Measurements from ENCODE around the gene PLA2G4B. TPM values are rescaled to one million over a fixed set of nuclear protein-coding genes. Genes with fewer than 3 reads are reported as not detected.

PLA2G4B gene
- total and polyA plus RNA-seq, 9 of the 15 experiments (the other 6 are each of a cell fraction or from before 2014, with no cell fraction given), result 0.07 to 6.1 (median 2.8) TPM

DNA sequence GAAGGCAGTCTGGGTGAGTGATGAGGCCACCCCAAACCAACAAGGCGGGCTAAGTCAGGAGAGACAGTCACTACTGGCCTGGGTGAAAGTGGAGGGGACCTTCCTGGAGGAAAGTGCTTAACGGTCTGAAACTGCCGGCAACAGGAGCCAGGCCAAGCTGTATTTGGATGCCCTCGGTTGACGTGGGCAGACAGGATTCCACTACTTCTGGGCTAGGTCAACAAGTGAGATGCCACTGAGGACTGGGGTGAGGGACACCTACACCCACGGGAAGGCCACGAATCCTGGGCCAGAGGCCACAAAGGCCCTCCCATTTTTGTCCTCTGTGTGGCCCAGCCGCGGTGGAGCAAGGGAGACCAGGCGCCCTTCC lies 42.9 kb downstream of the PLA2G4B start:
- TF ChIP-seq HNRNPL (IDR thresholded peaks at IDR 0.05; ENCODE audit: low read depth, low read length) (no peak), ZBTB40 (IDR thresholded peaks at IDR 0.05) (no peak), ZBTB40 (CRISPR knock-in tag; IDR thresholded peaks at IDR 0.05) (0 out of 2 replicates have a peak, but pooled peaks have one; percentile 25)
- peaks cover 2 to 41% of the 10 kb centered on the region in 2 experiments; a peak in 3 of 5 replicates for H3K4me1 ChIP-seq (replicated peaks in 1 of 2; ENCODE audit: control insufficient read depth in 2 of 2, insufficient read depth in 2 of 2, low read length in 2 of 2)
- H3K27me3 ChIP-seq (ENCODE audit: control insufficient read depth in 2 of 2, insufficient read depth in 2 of 2, low read length in 2 of 2), result peaks cover 30 to 80% of the 10 kb centered on the region in 2 experiments; a peak in 4 of 5 replicates
- no peak overlapping the region for H3K27ac ChIP-seq (ENCODE audit: extremely low read depth, low read depth, low read length)
- no peak overlapping the region for H3K4me3 ChIP-seq
- H3K79me2 ChIP-seq (ENCODE audit: control insufficient read depth, insufficient read depth, low read length), result no peaks in the 10 kb centered on the region
- POLR2A ChIA-PET, result interaction anchor here (0.6 to 1.0 kb wide), 2 partner anchors 10 to 925 kb away, joined by 3 read pairs; no protein-coding TSS in a partner anchor
- 11% methylated on average over 10 of the region's 10 CpGs for WGBS (ENCODE audit: insufficient coverage, low coverage, missing lambda C conversion rate)
- H3K36me3 ChIP-seq (ENCODE audit: control insufficient read depth, insufficient read depth, low read length), result no peaks in the 10 kb centered on the region
- H3K9me3 ChIP-seq (replicated peaks; ENCODE audit: control insufficient read depth, insufficient read depth, low read depth, low read length), result no peaks in the 10 kb centered on the region
- intact Hi-C loops (cut with micrococcal nuclease) (no loop called here), in situ Hi-C loops (cut with MboI) (no loop called here)
- no TSS peak for BruUV-seq (replicated peaks)
- no peak for DNase-seq (ENCODE audit: extremely low read depth in 1 of 4, low spot score in 3 of 4)
- no peak; the same call in 2 of the 3 replicates for ATAC-seq
- no peak overlapping the region for H3K4me2 ChIP-seq (ENCODE audit: insufficient read depth, low read length)
- 0 out of 4 replicates have a peak overlapping the region, but pooled peaks of 1 of the 2 experiments have one; percentile 70 for H3K9ac ChIP-seq (ENCODE audit: insufficient read depth in 1 of 2, low read depth in 2 of 2, low read length in 2 of 2)
- H4K20me1 ChIP-seq (replicated peaks; ENCODE audit: control insufficient read depth, insufficient read depth, low read length), result peaks cover 9% of the 10 kb centered on the region; the same call in 1 of the 2 replicates
- FAIRE-seq, result no peak
- CTCF ChIA-PET (ENCODE audit: low intra/inter-chr PET ratio), result no interaction called here
- H3K9me1 ChIP-seq (ENCODE audit: control insufficient read depth, insufficient read depth, low read length), result no peaks in the 10 kb centered on the region
- 0 out of 2 replicates have a peak overlapping the region, but pooled peaks have one; percentile 38 for H2AFZ ChIP-seq (ENCODE audit: low read depth, low read length)

Data from K562 (cell line).